GM12892 (cell line): Measurements from ENCODE around the gene LAMA1.

Source experiments
- DNase-seq: peaks from one replicate; pipeline ENCODE4 v3.0.0; 2011; ENCODE audit not compliant: insufficient read length
- FAIRE-seq: peaks from 2 replicates; lab custom pipeline; 2011; peaks lifted over from hg19 to GRCh38; lab: Jason Lieb, UNC
- POLR2A ChIP-seq: IDR thresholded peaks from 2 replicates; pipeline ENCODE4 v1.6.1; 2011; ENCODE audit warnings: low read depth, low read length, control low read depth
- POLR2AphosphoS5 ChIP-seq: IDR thresholded peaks from 2 replicates; pipeline ENCODE4 v1.6.1; 2011; ENCODE audit warnings: low read depth, low read length, control low read depth
- TAF1 ChIP-seq: IDR thresholded peaks from 2 replicates; pipeline ENCODE4 v1.6.1; 2011; ENCODE audit warnings: low read depth, mild to moderate bottlenecking, control low read depth, low read length, borderline replicate concordance

LAMA1 gene

GRCh38 chr18:6971823-6972478 lies 145.6 kb downstream of the LAMA1 start:
- TF ChIP-seq TAF1, result no peak
- no peak for TF ChIP-seq POLR2A
- FAIRE-seq, result no peak
- no peak for DNase-seq

GRCh38 chr18:6963452-6964097 lies 154.0 kb downstream of the LAMA1 start:
- TF ChIP-seq POLR2A, result no peak
- no peak for TF ChIP-seq TAF1
- TF ChIP-seq POLR2AphosphoS5, result no peak
- FAIRE-seq (no peak), DNase-seq (no peak)

DNA sequence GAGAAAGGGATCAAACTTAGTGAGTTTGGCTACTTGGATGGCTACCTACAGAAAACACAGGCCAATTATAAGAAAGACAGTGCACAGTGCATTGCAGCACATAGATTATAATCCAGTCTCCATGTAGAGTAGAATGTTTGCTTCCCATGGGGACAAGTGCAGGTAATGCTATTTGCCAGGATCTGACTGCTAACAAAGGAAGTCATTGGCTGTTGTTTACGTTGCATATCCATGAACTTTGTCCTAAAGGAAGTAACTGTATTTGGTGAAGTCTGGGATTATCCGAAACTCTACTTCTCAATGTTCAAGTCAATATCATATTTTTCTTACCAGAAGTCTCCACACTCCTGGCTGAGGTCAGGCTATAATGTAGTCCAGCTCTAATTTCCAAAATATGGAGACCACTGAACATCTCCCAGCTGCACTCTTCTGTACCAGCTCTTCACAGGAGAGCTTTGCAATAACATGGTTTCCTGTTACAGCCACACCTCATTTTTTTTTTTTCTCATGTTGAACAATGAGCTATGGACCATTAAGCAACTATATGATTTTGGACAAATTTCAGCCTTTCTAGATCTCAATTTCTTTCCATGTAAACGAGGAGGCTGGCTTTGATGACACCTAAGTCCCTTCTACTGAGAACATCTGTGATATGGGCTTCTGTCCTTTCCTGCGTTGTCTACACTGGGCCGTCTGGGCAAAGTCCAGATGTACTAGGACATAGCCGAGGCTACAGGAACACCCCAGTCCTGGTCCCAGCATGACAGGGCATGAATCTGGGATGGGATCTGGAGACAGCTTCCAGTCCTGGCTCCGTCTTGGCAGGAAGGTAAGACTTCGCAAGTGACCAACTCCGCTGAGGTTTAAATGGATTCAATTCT lies 154.8 kb downstream of the LAMA1 start:
- no peak for DNase-seq
- no peak for FAIRE-seq
- TF ChIP-seq TAF1 (no peak), POLR2AphosphoS5 (no peak), POLR2A (no peak)

- no peak for TF ChIP-seq POLR2AphosphoS5
- TF ChIP-seq TAF1, result no peak
- TF ChIP-seq POLR2A, result no peak
Observed at GRCh38 chr18:6961331-6961730, 156.3 kb downstream of the LAMA1 start.

DNA sequence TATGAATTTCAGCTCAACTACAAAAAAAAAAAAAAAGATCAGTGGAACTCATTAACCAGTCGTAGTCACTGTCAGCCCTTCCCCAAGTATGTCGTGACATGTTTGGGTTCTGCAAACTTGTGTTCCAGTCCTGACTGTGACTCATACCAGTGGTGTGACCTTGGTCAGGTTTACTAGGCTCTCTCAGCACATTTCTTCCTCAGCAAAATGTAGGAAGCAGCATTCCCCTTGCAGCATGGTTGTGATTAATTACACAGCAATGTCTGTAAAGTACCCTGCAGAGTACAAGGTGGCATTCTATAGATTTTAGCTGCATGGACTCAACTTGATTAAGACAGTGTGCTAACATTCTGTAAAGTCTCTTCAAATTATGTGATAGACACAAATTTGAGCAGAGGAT lies 156.9 kb downstream of the LAMA1 start:
- FAIRE-seq, result no peak
- TF ChIP-seq POLR2AphosphoS5, result no peak
- no peak for DNase-seq

More at GRCh38 chr18:6961331-6961730, 156.3 kb downstream of the LAMA1 start:
- DNase-seq, result no peak
- FAIRE-seq, result no peak

DNA sequence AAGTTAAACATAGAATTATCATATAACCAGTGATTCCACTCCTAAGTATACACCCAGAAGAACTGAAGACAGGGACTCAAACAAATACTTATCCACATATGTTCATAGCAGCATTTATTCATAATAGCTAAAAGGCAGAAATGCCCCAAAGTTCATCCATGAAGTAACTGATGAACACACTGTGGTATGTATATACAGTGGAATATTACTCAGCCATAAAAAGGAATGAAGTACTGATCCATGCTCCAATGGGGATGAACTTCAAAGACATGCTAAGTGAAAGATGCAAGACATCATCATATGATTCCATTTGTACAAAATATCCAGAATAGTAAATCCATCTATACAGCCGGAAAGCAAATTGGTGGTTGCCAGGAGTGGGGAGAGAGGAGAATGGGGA lies 157.5 kb downstream of the LAMA1 start:
- FAIRE-seq (no peak), DNase-seq (no peak)
- TF ChIP-seq POLR2A, result no peak
- no peak for TF ChIP-seq POLR2AphosphoS5
- TF ChIP-seq TAF1, result no peak

- FAIRE-seq (no peak), DNase-seq (no peak)
- TF ChIP-seq POLR2A (no peak), TAF1 (no peak), POLR2AphosphoS5 (no peak)
Observed at GRCh38 chr18:6959110-6959509, 158.5 kb downstream of the LAMA1 start.

DNA sequence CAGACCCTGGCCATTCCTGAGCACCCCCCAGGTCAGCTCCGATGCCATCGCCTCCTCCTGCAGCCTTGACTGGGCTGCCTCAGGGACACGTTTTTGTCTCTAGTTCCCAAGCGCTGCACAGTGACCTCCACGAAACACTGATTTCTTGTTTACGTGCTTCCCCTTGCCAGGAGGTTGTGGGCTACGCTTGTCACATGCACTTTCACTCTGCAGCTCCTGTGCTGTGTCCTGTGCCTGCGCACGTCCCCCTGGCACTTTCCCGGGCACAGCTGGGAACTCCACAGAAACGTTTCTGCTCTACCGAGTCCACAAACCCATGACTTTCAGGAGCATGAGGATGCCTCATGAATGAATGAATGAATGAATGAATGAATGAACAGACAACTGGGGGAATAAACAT lies 160.6 kb downstream of the LAMA1 start:
- FAIRE-seq (no peak), DNase-seq (no peak)
- TF ChIP-seq POLR2AphosphoS5 (no peak), TAF1 (no peak), POLR2A (no peak)

DNA sequence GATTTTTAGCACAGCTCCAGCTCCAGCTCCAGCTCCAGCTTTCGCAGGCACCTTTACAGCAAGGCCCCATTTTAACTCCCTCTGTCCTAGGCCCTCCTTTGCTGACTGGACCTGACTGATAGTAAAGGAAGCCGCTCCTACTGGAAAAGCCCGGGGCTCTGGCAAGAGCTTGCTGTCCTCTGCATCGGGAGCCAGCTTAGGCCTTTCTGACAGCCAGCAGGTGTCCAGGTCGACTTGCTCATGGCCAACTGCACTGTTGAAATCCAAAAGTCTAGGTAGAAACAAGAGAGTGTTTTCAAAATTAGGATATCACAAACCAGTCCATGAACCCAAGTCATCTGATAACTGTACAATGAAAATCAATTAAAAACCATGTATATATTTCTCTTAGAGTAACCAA lies 161.1 kb downstream of the LAMA1 start:
- FAIRE-seq, result no peak
- no peak for DNase-seq
- TF ChIP-seq POLR2A (no peak), TAF1 (no peak), POLR2AphosphoS5 (no peak)

DNA sequence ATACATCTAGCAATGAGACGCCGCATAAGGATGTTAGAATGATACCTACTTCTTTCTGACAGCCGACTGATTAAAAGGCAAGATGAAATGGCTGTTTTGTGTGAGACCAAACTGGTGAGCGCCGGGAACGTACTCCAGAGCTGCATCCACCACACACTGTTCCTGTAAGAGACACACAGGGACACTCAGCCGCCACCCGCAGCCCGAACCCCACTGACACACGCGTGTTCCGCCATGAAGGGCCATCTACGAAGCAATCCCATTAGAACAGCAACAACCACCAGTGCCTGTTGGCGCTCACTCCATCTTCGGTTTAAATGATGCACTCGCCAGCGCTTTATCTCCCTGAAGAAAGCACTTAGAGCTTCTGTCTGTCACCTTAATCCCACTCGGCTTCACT lies 162.3 kb downstream of the LAMA1 start:
- no peak for TF ChIP-seq TAF1
- no peak for TF ChIP-seq POLR2AphosphoS5
- TF ChIP-seq POLR2A, result no peak
- DNase-seq (no peak), FAIRE-seq (no peak)

DNA sequence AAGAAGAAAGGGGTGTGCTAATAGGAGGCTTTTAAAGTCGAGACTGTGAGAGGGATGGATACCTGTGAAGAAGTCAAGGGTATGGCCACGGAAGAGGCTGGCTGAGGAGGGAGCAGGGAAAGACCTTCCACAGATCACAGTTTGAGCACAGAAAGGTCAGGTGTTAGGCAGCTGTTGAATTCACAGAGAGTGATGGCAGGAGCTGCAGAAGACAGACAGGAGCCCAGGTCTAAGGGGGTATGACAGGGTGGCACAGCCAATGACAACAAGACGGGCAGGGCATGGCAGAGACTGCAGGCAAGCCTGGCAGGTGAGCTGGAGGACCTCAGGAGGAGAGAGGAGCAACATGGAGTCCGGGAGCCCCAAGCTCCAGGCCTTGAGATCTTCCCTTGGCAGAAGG lies 163.1 kb downstream of the LAMA1 start:
- DNase-seq (no peak), FAIRE-seq (no peak)
- TF ChIP-seq TAF1 (no peak), POLR2A (no peak), POLR2AphosphoS5 (no peak)

GRCh38 chr18:6951336-6952090 lies 166.1 kb downstream of the LAMA1 start:
- FAIRE-seq (no peak), DNase-seq (no peak)
- TF ChIP-seq POLR2A, result no peak
- TF ChIP-seq TAF1, result no peak
- no peak for TF ChIP-seq POLR2AphosphoS5
